Renal cortical epithelial cell (primary cell): ENCODE measurements around the gene ALDH1B1. TPM values are rescaled to one million over a fixed set of nuclear protein-coding genes. Genes with fewer than 3 reads are reported as not detected.
A peak's percentile ranks its signal among the peaks of the same experiment; 100 is the strongest.

ENCODE experiments used
- DNase-seq: peaks from one replicate; pipeline ENCODE4 v3.0.0-alpha.2; 2011; ENCODE audit warnings: low read depth
- total RNA-seq: library from RNA; depleted of rRNA; stranded (reverse); fragments of >200 nt; gene quantifications from 2 replicates; pipeline ENCODE4 v1.2.3, GENCODE V29; 2014

ALDH1B1 gene
- total RNA-seq: 43.2 and 162 TPM in 2 replicates

DNA sequence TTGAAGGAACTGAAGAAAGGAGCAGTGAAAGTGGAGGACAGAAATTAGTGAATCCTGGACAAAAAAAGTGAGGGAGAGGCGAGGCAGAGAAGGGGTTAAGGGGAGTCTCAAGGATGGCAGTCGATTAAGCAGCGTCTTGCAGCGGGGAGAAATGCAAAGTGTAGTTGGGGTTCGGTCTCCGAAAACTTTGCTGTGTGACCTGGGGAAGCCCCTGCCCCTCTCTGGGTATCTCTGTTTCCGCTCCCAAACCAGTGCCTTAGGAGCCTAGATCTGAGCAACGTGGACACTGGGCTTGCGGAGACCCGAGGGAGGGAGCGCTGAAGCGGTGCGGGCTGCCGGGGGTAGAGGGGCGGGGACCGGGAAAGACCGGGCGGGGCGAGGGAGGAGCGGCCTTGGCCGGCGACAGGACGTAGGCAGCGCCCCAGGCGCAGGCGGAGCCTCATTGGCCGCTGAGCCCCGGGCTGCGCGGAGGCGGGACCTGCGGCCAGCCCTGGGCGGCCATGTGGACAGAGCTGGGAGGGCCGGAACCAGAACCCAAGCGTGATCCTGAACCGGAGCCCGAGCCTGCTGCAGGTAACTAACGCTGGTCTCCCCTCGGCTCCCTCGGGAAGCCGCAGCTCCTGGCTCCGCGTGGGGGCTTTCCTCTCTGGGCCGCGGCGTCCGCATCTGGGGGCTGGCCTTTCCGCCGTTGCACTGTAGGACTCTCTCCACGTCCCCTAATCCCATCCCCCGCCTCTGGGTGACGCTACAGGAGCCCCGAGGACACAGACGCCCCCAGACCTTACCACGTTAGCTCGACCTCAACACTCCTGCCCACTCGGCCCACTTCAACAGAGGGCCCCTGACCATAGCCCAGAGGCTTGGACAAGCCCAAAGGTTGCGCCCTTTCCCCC is at the start of gene ALDH1B1:
ALDH1B1 (plus strand) TSS at position 468 of the 893 bp plus-strand sequence. CDS start 3,047 bp downstream, outside the sequence.
- peak; percentile 72 for DNase-seq

GRCh38 chr9:38343037-38343436 is 49.5 kb upstream of the ALDH1B1 start:
- no peak for DNase-seq

- DNase-seq: no peak
Observed at GRCh38 chr9:38343552-38343951, 49.0 kb upstream of the ALDH1B1 start.

DNA sequence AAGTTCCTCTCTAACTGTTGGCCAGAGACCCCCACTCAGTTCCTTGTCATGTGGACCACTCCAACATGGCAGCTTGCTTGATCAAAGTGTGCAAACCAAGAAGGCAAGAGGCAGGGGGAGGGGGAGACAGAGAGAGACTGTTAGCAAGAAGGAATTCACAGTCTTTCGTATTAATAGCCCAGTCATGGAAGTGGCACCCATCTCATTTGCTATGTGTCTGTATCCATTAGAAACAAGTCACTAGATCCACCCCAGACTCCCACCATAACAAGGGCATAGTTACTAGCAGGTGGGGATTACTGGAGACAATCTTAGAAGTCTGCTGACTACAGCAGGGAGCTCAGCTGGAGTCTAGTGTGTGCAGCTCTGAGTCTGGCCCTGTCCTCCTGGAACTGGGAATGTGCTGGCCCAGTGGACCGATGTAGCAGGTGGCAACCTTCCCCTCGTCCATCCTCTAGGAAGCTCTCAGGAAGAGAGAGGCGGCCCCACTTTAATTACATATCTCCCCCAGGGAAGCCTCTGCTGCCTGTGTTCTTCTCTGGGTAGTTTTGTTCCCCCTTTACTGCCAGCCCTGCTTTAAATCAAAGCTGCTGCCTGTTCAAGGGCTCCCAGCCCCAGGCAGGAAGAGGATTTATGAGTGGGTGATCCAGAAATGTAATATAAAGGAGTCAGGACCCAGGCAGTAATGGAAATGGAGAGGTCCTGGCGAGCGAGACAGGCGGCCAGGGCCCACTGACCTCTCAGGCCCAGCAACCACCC is 47.8 kb upstream of the ALDH1B1 start:
- no peak for DNase-seq

DNA sequence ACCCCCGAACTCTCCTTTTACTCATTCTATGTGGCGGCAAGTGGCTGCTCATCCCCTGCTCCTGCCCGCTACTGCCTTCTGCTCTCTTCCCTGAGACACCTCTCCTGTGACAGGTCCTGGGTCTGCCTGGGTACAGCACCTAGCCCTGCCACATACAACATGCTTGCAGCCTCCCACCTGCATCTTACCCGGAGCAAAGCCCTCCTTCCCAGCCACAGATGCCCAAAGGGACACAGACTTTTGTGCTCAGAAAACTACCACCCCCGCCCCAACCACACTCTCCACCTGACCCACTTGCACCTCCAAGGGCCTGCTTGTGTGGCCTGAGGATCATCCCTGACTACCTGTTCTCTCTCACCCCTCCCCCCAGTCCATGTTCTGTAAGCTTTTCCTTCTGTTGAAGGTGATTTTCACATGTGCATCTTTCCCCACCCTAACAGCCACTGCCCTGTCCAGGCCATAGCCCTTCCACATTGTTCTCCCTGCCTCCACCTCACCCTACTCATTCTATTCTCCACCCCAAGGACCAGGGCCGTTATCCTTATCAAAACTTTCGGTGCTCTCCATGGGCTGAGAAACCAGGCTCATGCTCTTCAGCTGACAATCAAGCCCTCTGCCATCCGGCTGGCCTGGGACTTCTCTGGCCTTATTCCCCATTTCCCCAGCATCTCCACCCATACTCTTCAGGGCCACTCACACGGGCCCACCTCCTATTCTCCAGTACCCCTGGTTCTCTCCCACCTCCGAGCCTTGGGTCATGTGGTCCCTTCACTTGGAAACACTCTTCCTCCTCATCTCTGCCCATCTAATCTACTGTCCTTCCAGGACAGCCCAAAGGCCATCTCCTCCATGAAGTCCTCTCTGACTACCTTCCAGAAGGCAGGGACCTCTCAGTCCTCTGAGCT is 46.4 kb upstream of the ALDH1B1 start:
- no peak for DNase-seq

GRCh38 chr9:38346811-38347210 is 45.7 kb upstream of the ALDH1B1 start:
- no peak for DNase-seq

DNA sequence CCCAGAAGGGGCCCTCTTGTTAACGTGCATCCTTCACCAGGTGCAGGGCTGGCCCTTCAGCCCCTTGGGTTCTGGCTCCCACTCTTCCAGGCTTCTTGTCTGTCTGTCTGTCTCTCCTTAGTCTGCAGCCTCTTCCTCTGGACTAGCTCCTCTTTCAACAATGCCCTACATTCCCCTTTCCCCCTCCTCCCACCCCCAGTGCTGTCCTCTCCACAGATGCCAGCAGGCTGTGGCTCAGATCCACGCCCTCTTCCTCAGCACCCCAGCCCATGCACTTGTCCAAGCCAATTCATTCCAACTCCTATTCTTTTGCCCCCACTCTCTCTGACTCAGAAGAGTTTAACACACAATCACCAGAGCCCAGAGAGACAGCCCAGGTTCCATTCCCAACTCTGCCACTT is 45.2 kb upstream of the ALDH1B1 start:
- peak; percentile 59 for DNase-seq

- no peak for DNase-seq
Observed at GRCh38 chr9:38347946-38348345, 44.6 kb upstream of the ALDH1B1 start.

DNA sequence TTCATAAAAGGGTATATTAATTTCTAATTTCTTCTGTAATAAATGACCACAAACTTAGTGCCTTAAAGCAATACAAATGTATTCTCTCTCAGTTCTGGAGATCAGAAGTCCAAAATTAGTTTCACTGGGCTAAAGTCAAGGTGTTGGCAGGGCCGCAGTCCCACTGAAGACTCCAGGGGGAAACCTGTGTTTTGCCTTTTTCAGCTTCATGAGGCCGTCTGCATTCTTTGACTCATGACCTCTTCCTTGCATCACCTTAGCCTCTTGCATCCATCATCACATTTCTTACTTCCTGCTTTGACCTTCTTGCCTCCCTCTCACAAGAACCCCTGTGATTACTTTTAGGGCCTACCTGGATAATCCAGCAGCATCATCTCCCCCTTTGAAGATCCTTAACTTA is 42.0 kb upstream of the ALDH1B1 start:
- no peak for DNase-seq

- DNase-seq: no peak
Observed at GRCh38 chr9:38352530-38353328, 39.8 kb upstream of the ALDH1B1 start.

DNA sequence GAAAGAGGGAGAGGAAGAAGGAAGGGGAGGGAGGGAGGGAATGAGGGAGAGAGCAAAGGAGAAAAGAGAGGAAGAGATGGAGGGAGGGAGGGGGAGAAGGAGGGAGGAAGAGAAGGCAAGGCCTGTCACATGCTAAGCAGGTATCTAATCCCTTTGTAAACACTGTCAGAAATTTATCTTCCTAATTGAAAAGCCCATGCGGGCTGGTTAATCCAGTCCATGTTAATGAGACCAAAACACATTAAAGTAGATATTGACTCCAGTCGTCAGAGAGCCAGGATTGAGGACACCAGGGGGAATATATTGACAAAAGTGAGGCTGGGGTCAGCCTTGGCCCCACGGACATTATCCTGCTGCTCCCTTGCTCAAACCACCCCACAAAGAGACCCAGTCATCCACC is 37.4 kb upstream of the ALDH1B1 start:
- DNase-seq: no peak

- DNase-seq: no peak
Observed at GRCh38 chr9:38355517-38356120, 36.9 kb upstream of the ALDH1B1 start.

DNA sequence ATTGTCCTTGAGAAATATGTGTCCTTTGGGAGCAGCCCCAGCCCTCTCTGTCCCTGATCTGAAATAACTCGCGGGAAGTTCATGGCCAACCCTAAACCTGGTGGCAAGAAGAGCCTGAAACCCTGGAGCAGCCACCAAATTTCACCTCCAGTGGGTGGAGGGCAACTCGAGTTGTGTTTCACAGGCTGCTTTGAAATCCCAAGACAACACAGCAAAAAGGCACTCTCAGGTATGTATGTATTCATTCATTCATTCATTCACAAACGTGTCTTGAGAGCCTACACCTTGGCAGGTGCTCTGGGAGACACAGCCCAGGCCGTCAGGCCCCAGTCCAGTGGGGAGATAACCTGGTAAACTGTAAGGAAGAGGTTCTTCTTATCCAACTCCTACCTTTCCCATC is 35.7 kb upstream of the ALDH1B1 start:
- no peak for DNase-seq

DNA sequence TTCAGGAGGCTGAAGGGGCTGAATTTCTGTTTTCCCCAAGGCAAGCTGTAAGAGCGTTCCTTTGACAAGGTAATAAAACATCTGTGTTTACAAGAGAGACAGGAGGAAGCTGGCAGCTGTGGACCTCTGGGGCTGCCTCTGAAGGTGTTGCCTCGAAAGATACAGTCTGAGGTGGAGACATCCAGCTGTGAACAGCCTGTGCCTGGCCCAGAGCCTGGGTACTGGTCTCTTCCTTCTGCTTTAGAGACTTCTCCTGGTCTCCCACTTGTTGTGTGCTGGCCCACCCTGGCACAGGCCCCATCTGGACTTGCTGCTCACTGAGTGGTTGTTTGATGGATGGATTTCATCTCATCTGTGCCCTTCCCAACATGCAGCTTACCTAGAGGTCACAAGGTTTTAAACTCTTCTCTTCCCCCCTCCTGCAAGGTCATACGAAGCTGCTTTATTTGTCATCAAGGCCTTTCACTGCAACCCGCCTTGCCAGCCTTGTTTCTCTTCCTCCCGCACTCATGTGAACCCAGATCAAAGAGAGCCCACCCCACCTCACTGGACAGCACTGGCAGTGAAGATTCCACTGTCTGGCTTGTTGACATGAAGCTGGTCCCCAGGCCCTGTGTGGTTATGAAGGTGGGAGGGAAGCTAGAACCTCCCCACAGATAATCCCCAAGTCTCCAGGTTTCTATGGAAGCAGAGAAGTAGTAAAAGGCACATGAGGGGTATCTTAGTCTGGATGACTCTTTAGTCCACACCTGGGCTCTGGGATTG is 35.0 kb upstream of the ALDH1B1 start:
- DNase-seq: no peak

DNA sequence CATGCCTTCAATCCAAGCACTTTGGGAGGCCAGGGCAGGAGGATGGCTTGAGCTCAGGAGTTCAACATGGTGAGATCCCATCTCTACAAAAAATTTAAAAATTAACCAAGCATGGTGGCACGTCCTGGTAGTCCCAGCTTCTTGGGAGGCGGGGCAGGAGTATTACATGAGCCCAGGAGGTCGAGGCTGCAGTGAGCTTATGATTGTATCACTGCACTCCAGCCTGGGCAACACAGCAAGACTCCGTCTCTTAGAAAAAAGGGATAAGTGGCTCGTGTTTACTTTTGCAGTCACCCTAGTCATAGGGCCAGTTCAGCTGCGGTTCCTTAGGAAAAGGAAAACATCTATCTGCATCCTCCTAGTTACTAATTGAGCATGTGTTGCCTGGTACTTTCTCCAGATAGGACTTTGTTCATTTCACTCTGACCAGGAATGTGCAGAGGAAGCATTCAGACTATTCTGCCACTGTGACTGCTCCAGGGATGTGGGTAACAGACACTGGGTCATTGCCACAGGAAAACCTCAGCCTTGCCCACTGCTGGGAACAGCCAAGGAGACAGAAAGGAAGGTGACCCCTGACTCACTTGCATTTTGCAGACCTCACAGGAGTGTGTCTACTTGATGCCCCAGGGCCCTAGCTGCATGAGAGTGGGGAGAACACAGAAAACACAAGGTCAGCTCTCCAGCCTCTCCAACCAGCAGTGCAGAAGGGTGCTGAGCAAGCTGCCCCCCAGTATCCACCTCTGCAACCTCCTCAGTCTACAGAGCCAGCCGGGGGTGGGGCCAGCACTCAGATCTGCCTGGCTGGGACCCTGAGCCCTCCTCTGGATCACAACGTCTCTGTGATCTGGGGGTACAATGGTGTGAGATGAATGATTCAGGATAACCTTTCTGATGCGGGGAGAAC is 33.9 kb upstream of the ALDH1B1 start:
- peak; percentile 97 for DNase-seq

DNA sequence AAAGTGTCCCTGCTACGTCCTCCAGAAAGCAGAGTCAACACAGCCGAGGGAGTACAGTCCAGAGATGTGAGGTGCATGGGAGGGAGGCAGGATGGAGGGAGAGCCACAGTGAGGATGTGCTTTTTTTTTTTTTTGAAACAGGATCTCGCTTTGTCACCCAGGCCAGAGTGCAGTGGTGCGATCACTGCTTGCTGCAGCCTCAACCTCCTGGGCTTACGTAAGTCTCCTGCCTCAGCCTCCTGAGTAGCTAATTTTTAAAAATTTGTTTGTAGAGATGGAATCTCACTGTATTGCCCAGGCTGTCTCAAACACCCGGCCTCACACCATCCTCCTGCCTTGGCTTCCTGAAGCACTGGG is 33.2 kb upstream of the ALDH1B1 start:
- DNase-seq: peak; percentile 34

- peak; percentile 61 for DNase-seq
Observed at GRCh38 chr9:38359689-38360385, 32.7 kb upstream of the ALDH1B1 start.

- no peak for DNase-seq
Observed at GRCh38 chr9:38360839-38361472, 31.5 kb upstream of the ALDH1B1 start.
